ENCODE measurements around the gene BICC1. TPM values are rescaled to one million over a fixed set of nuclear protein-coding genes. Genes with fewer than 3 reads are reported as not detected.

The BICC1 gene
- total RNA-seq, 1 experiment from 2014 or later = 0.57 TPM

GRCh38 chr10:58518775-58519174 lies 6.1 kb downstream of the BICC1 start:
- no peak overlapping the region for H2AFZ ChIP-seq (ENCODE audit: low read length)
- no peak overlapping the region for H3K27ac Mint-ChIP-seq
- no peak overlapping the region for H3K18ac ChIP-seq (ENCODE audit: insufficient read length, low read depth, low read length)
- H3K56ac ChIP-seq (ENCODE audit: insufficient read length, low read depth, low read length) = no peak overlapping the region
- no peaks in the 10 kb centered on the region for H3K79me2 ChIP-seq (ENCODE audit: insufficient read depth, low read length)
- H4K20me1 ChIP-seq (ENCODE audit: control insufficient read depth, insufficient read depth, insufficient read length) = no peaks in the 10 kb centered on the region
- H3K9ac ChIP-seq (ENCODE audit: extremely low read depth, insufficient read length, low read length) = no peak overlapping the region
- H3K27ac ChIP-seq (ENCODE audit: insufficient read length, low read depth, low read length) = no peak overlapping the region
- no peaks in the 10 kb centered on the region for H3K4me1 ChIP-seq (ENCODE audit: insufficient read depth, low read length)
- no CpG with 5 or more reads among the region's 6 CpGs for WGBS (ENCODE audit: extremely low coverage, insufficient read length, low lambda C conversion rate)
- peaks cover 27% of the 10 kb centered on the region for H3K27me3 Mint-ChIP-seq (ENCODE audit: low read depth)
- H2BK15ac ChIP-seq (ENCODE audit: low read depth, low read length) = no peak overlapping the region
- H4K91ac ChIP-seq (ENCODE audit: insufficient read length, low read depth, low read length) = no peak overlapping the region
- H3K9me3 ChIP-seq (ENCODE audit: control insufficient read depth, low read depth, low read length) = no peaks in the 10 kb centered on the region
- peaks cover 1% of the 10 kb centered on the region for H3K23me2 ChIP-seq (ENCODE audit: insufficient read length, low read depth, low read length, poor library complexity, severe bottlenecking)
- H3K36me3 Mint-ChIP-seq (ENCODE audit: insufficient read depth in 1 of 3, low read depth in 3 of 3) = no peaks in the 10 kb centered on the region
- H3K4me2 ChIP-seq (ENCODE audit: insufficient read depth, insufficient read length, low read length) = no peak overlapping the region
- no peak overlapping the region for H3K23ac ChIP-seq (ENCODE audit: insufficient read length, low read depth, low read length)
- H2BK12ac ChIP-seq (ENCODE audit: insufficient read length, low read depth, low read length) = no peak overlapping the region
- no peaks in the 10 kb centered on the region for H3K79me1 ChIP-seq (ENCODE audit: insufficient read depth, low read depth, low read length, poor library complexity, severe bottlenecking)
- H2AK5ac ChIP-seq (ENCODE audit: insufficient read length, low read length) = no peak overlapping the region
- H2BK120ac ChIP-seq (ENCODE audit: low read depth, low read length, poor library complexity, severe bottlenecking) = no peak overlapping the region
- no peaks in the 10 kb centered on the region; a peak in 1 of 5 replicates for H3K9me3 Mint-ChIP-seq
- peaks cover 5% of the 10 kb centered on the region; the same call in 1 of the 2 replicates for H3K27me3 ChIP-seq (ENCODE audit: insufficient read depth, low read length)
- peaks cover 4 to 5% of the 10 kb centered on the region in 2 experiments for H3K4me1 Mint-ChIP-seq
- no peak overlapping the region for H4K5ac ChIP-seq (ENCODE audit: insufficient read length, low read depth, low read length)
- no peak overlapping the region for H4K8ac ChIP-seq (replicated peaks; ENCODE audit: insufficient read length, low read depth, low read length)
- H3K4me3 Mint-ChIP-seq = no peak overlapping the region
- H2BK5ac ChIP-seq (ENCODE audit: insufficient read length, low read length) = no peak overlapping the region
- no peak for TF ChIP-seq CTCF (conservative IDR thresholded peaks at IDR 0.05)
- DNase-seq = no peak
- no peak overlapping the region for H2BK20ac ChIP-seq (ENCODE audit: low read depth, low read length, poor library complexity, severe bottlenecking)
- no peak overlapping the region for H3K14ac ChIP-seq (ENCODE audit: insufficient read depth, low read length)
- H3T11ph ChIP-seq (ENCODE audit: low read length) = no peak overlapping the region
- H3K4ac ChIP-seq (ENCODE audit: low read depth, low read length) = no peak overlapping the region

Data from H9 (cell line).